DND-41 (cell line): ENCODE results near the gene BMPR2.
A peak's percentile ranks its signal among the peaks of the same experiment; 100 is the strongest.

ENCODE experiments used
- ATAC-seq: fragments of 200-7000 bp; cut with Tn5 transposase; 3 replicates; pipeline ENCODE4 v1.9.1; 2021; ENCODE audit warnings: low read depth; ENCODE audit not compliant: insufficient read depth
- DNase-seq: peaks from one replicate; pipeline ENCODE4 v3.0.0-alpha.2; 2020
- H2AFZ ChIP-seq: 2 replicates; pipeline ENCODE4 v1.6.0; 2012; ENCODE audit warnings: low read depth, low read length
- H3K27ac ChIP-seq: 2 replicates; pipeline ENCODE4 v1.5.1; 2012; ENCODE audit warnings: low read length, inconsistent platforms
- H3K27me3 ChIP-seq: fragments of 200-600 bp; sonication (generic); 2 replicates; pipeline ENCODE4 v1.6.0; 2012; ENCODE audit warnings: low read length, mild to moderate bottlenecking, inconsistent platforms; ENCODE audit not compliant: insufficient read depth, poor library complexity
- H3K36me3 ChIP-seq: 2 replicates; pipeline ENCODE4 v1.5.1; 2012; ENCODE audit warnings: low read length, inconsistent platforms; ENCODE audit not compliant: insufficient read depth
- H3K4me1 ChIP-seq: 2 replicates; pipeline ENCODE4 v1.5.1; 2012; ENCODE audit warnings: mild to moderate bottlenecking, low read length; ENCODE audit not compliant: insufficient read depth
- H3K4me2 ChIP-seq: 2 replicates; pipeline ENCODE4 v1.6.0; 2012; ENCODE audit warnings: mild to moderate bottlenecking, moderate library complexity, low read length, inconsistent platforms; ENCODE audit not compliant: insufficient read depth
- H3K4me3 ChIP-seq, 2 experiments: fragments of 200-600 bp in 1 of 2; shearing (Covaris generic) in 1 of 2; 2 replicates each; pipeline ENCODE4 v1.5.1; 2012 to 2016; ENCODE audit warnings: inconsistent platforms in 2 of 2, low read length in 2 of 2, mild to moderate bottlenecking in 2 of 2, low read depth in 1 of 2, moderate library complexity in 1 of 2
- H3K79me2 ChIP-seq: 2 replicates; pipeline ENCODE4 v1.6.0; 2012; ENCODE audit warnings: low read length, inconsistent platforms; ENCODE audit not compliant: insufficient read depth
- H3K9ac ChIP-seq: 2 replicates; pipeline ENCODE4 v1.6.0; 2012; ENCODE audit warnings: low read depth, mild to moderate bottlenecking, inconsistent platforms, low read length, moderate library complexity
- H3K9me3 ChIP-seq: 2 replicates; pipeline ENCODE4 v1.5.1; 2012; ENCODE audit warnings: low read length, moderate library complexity, mild to moderate bottlenecking, inconsistent platforms; ENCODE audit not compliant: insufficient read depth, severe bottlenecking
- H4K20me1 ChIP-seq: 2 replicates; pipeline ENCODE4 v1.6.0; 2012; ENCODE audit warnings: low read length; ENCODE audit not compliant: insufficient read depth
- CTCF ChIP-seq: IDR thresholded peaks from 2 replicates; pipeline ENCODE4 v1.5.1; 2012; ENCODE audit warnings: borderline replicate concordance, low read length, moderate library complexity, mild to moderate bottlenecking; ENCODE audit not compliant: poor library complexity, severe bottlenecking; ENCODE audit errors: extremely low read depth
- EZH2 ChIP-seq: IDR thresholded peaks from 3 replicates; pipeline ENCODE4 v1.6.1; 2012; ENCODE audit warnings: borderline replicate concordance, low read depth, mild to moderate bottlenecking, moderate library complexity, low read length, inconsistent platforms; ENCODE audit not compliant: severe bottlenecking

Gene BMPR2

GRCh38 chr2:202375609-202376408, at the start of gene BMPR2:
Gene BMPR2 (plus strand): TSS chr2:202376327. CDS start chr2:202377475, 1,148 bp downstream.
- Histone ChIP-seq H3K4me1 (peaks cover 41% of the 10 kb centered on the region), H3K4me2 (peak within 1 kb of the TSS; percentile 95), H3K79me2 (peaks cover 47% of the 10 kb centered on the region), H3K9me3 (no peaks in the 10 kb centered on the region), H3K36me3 (no peaks in the 10 kb centered on the region), H3K27ac (peak within 1 kb of the TSS; percentile 75), H3K27me3 (peaks cover 3% of the 10 kb centered on the region), H2AFZ (peak within 1 kb of the TSS; percentile 81), H3K4me3 (peak within 1 kb of the TSS; percentile 63 to 77), H4K20me1 (peaks cover 7% of the 10 kb centered on the region; the same call in 1 of the 2 replicates), H3K9ac (peak within 1 kb of the TSS; percentile 64)
- peak; percentile 88 for DNase-seq
- TF ChIP-seq CTCF = no peak
- no peak for TF ChIP-seq EZH2
- ATAC-seq = peak; percentile 81

- Histone ChIP-seq H3K27me3 (no peaks in the 10 kb centered on the region), H3K79me2 (no peaks in the 10 kb centered on the region), H3K9ac (no peak overlapping the region), H3K4me1 (no peaks in the 10 kb centered on the region), H3K4me3 (no peak overlapping the region), H3K4me2 (no peak overlapping the region), H2AFZ (no peak overlapping the region), H3K27ac (no peak overlapping the region), H3K36me3 (peaks cover 4% of the 10 kb centered on the region; the same call in 1 of the 2 replicates), H4K20me1 (no peaks in the 10 kb centered on the region), H3K9me3 (no peaks in the 10 kb centered on the region)
- no peak for TF ChIP-seq CTCF
- TF ChIP-seq EZH2 = no peak
- DNase-seq = no peak
- no peak; the same call in 2 of the 3 replicates for ATAC-seq
These were observed 48.3 kb upstream of the BMPR2 start for GRCh38 chr2:202327858-202328257.

GRCh38 chr2:202335791-202336467, 40.2 kb upstream of the BMPR2 start:
- H3K9me3 ChIP-seq = no peaks in the 10 kb centered on the region
- H3K4me2 ChIP-seq = no peak overlapping the region
- no peak overlapping the region for H3K9ac ChIP-seq
- H4K20me1 ChIP-seq = no peaks in the 10 kb centered on the region
- no peaks in the 10 kb centered on the region for H3K36me3 ChIP-seq
- H3K27ac ChIP-seq = no peak overlapping the region
- H2AFZ ChIP-seq = no peak overlapping the region
- H3K27me3 ChIP-seq = no peaks in the 10 kb centered on the region
- no peak overlapping the region for H3K4me3 ChIP-seq
- DNase-seq = no peak
- no peak for TF ChIP-seq CTCF
- H3K4me1 ChIP-seq = no peaks in the 10 kb centered on the region
- no peaks in the 10 kb centered on the region for H3K79me2 ChIP-seq
- no peak for ATAC-seq
